ENCODE data around the gene NBAS. TPM values are rescaled to one million over a fixed set of nuclear protein-coding genes. Genes with fewer than 3 reads are reported as not detected.

NBAS gene
- total and polyA plus RNA-seq, 8 donors: 26.6 to 36.7 (median 31.1) TPM

GRCh38 chr2:15141211-15141610, 419.9 kb downstream of the NBAS start:
- no peak for FAIRE-seq
- intact Hi-C loops (cut with DNase I): no loop called here
- no peak for TF ChIP-seq CTCF (IDR thresholded peaks at IDR 0.05)

GRCh38 chr2:15136639-15137038, 424.5 kb downstream of the NBAS start:
- no peak for TF ChIP-seq CTCF (IDR thresholded peaks at IDR 0.05)
- Histone ChIP-seq H3K4me3 (no peak overlapping the region), H3K4me1 (no peaks in the 10 kb centered on the region), H3K36me3 (no peaks in the 10 kb centered on the region), H3K27me3 (no peaks in the 10 kb centered on the region), H3K9me3 (no peaks in the 10 kb centered on the region), H3K27ac (no peak overlapping the region)
- intact Hi-C loops (cut with DNase I): no loop called here
- 84 to 86% methylated on average over 6 of the region's 6 CpGs for WGBS, 2 donors
- ATAC-seq (no peak), DNase-seq (no peak), FAIRE-seq (no peak)

More at GRCh38 chr2:15141211-15141610, 419.9 kb downstream of the NBAS start:
- no peak for ATAC-seq
- Histone ChIP-seq H3K4me1 (no peaks in the 10 kb centered on the region), H3K27ac (no peak overlapping the region), H3K9me3 (no peaks in the 10 kb centered on the region), H3K36me3 (no peaks in the 10 kb centered on the region), H3K27me3 (no peaks in the 10 kb centered on the region), H3K4me3 (no peak overlapping the region)
- DNase-seq: no peak
- 89 to 91% methylated on average over 7 of the region's 7 CpGs for WGBS, 2 donors

GRCh38 chr2:15134957-15135356, 426.2 kb downstream of the NBAS start:
- TF ChIP-seq CTCF (IDR thresholded peaks at IDR 0.05): no peak
- DNase-seq (no peak), ATAC-seq (no peak), FAIRE-seq (no peak)
- Histone ChIP-seq H3K4me3 (no peak overlapping the region), H3K9me3 (no peaks in the 10 kb centered on the region), H3K36me3 (no peaks in the 10 kb centered on the region), H3K27ac (no peak overlapping the region), H3K4me1 (no peaks in the 10 kb centered on the region), H3K27me3 (no peaks in the 10 kb centered on the region)
- WGBS, 2 donors: 92 to 97% methylated on average over 3 of the region's 3 CpGs
- intact Hi-C loops (cut with DNase I): no loop called here

- no peaks in the 10 kb centered on the region for H3K4me1 ChIP-seq
- no peak overlapping the region for H3K27ac ChIP-seq
- no peaks in the 10 kb centered on the region for H3K27me3 ChIP-seq
- no peak overlapping the region for H3K4me3 ChIP-seq
- H3K36me3 ChIP-seq: no peaks in the 10 kb centered on the region
- no peak for FAIRE-seq
- TF ChIP-seq CTCF (IDR thresholded peaks at IDR 0.05): no peak
- ATAC-seq: no peak
- intact Hi-C loops (cut with DNase I): no loop called here
- no peaks in the 10 kb centered on the region for H3K9me3 ChIP-seq
- DNase-seq: no peak
Observed at GRCh38 chr2:15133461-15133860, 427.7 kb downstream of the NBAS start.

GRCh38 chr2:15128846-15129245, 432.3 kb downstream of the NBAS start:
- no peak for DNase-seq
- intact Hi-C loops (cut with DNase I): no loop called here
- WGBS, 2 donors: 86 to 90% methylated on average over 9 to 10 of the region's 10 CpGs

More at GRCh38 chr2:15128846-15129245, 432.3 kb downstream of the NBAS start:
- Histone ChIP-seq H3K27me3 (no peaks in the 10 kb centered on the region), H3K4me1 (no peaks in the 10 kb centered on the region), H3K36me3 (no peaks in the 10 kb centered on the region), H3K4me3 (no peak overlapping the region), H3K9me3 (no peaks in the 10 kb centered on the region), H3K27ac (no peak overlapping the region)
- FAIRE-seq (no peak), ATAC-seq (no peak)
- TF ChIP-seq CTCF (IDR thresholded peaks at IDR 0.05): no peak
